SK-N-SH (cell line): ENCODE data around the gene XG.

Source experiments
- CTCF ChIP-seq: fragments of 200-600 bp; sonication (generic); IDR thresholded peaks from 2 replicates; pipeline ENCODE4 v1.6.1; 2017; ENCODE audit warnings: antibody characterized with exemption, mild to moderate bottlenecking, moderate library complexity
- EP300 ChIP-seq, 2 experiments: IDR thresholded peaks; 2 replicates each; pipeline versions ENCODE4 v1.4.0 to v1.6.1; 2012; ENCODE audit warnings: borderline replicate concordance in 1 of 2, low read depth in 1 of 2, low read length in 1 of 2
- FOSL2 ChIP-seq: IDR thresholded peaks from 2 replicates; pipeline ENCODE4 v1.4.0; 2012; ENCODE audit warnings: low read depth, mild to moderate bottlenecking, moderate library complexity, borderline replicate concordance
- MEF2A ChIP-seq: IDR thresholded peaks from 2 replicates; pipeline ENCODE4 v1.4.0; 2012; ENCODE audit warnings: low read depth, borderline replicate concordance
- MXI1 ChIP-seq: IDR thresholded peaks from 2 replicates; pipeline ENCODE4 v1.6.1; 2012; ENCODE audit warnings: mild to moderate bottlenecking, low read depth, low read length, improper control_type of control experiment
- NRF1 ChIP-seq: IDR thresholded peaks from 2 replicates; pipeline ENCODE4 v1.6.1; 2012; ENCODE audit warnings: low read depth, mild to moderate bottlenecking, low read length
- POLR2AphosphoS5 ChIP-seq: IDR thresholded peaks from 2 replicates; pipeline ENCODE4 v1.6.1; 2012; ENCODE audit warnings: low read depth, low read length
- RAD21 ChIP-seq: IDR thresholded peaks from 2 replicates; pipeline ENCODE4 v1.6.1; 2012; ENCODE audit warnings: mild to moderate bottlenecking, low read length
- RCOR1 ChIP-seq: fragments of 150-350 bp; IDR thresholded peaks from 2 replicates; pipeline ENCODE4 v1.6.1; 2017; ENCODE audit warnings: antibody characterized with exemption, low read length
- RFX5 ChIP-seq: IDR thresholded peaks from 2 replicates; pipeline ENCODE4 v1.6.1; 2012; ENCODE audit warnings: mild to moderate bottlenecking, improper control_type of control experiment, low read length
- TF ChIP-seq, protein P1 (sequence below): IDR thresholded peaks from 2 replicates; pipeline ENCODE4 v1.6.1; 2012; ENCODE audit warnings: mild to moderate bottlenecking, low read depth, low read length, moderate library complexity

DNA sequence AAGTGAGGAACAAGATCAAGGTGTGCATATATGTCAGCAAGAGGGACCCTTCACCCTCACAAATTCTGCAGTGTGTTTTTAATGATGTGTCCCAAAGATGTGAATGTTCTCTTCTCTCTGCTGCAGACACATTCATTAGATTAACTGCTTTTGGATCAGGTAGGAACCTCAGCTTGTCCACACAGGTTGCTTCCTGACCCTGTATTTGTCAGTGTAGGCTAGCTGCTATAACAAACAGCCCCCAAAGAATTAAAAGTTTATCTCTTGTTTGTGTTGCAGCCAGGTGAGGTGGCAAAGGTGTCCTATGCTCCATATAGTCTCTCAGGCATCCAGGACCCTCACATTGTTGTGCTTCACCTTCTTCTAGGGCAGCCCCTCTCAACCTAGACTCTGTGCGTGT is 17.8 kb downstream of the XG start:
- TF ChIP-seq CTCF (no peak), POLR2AphosphoS5 (no peak), MEF2A (no peak), FOSL2 (no peak), RFX5 (no peak), EP300 (IDR thresholded peaks at IDR 0.05; ENCODE audit: borderline replicate concordance in 1 of 2, low read depth in 1 of 2, low read length in 1 of 2) (no peak), MXI1 (no peak), RCOR1 (no peak), NRF1 (no peak), RAD21 (no peak)
- TF ChIP-seq, protein P1, sequence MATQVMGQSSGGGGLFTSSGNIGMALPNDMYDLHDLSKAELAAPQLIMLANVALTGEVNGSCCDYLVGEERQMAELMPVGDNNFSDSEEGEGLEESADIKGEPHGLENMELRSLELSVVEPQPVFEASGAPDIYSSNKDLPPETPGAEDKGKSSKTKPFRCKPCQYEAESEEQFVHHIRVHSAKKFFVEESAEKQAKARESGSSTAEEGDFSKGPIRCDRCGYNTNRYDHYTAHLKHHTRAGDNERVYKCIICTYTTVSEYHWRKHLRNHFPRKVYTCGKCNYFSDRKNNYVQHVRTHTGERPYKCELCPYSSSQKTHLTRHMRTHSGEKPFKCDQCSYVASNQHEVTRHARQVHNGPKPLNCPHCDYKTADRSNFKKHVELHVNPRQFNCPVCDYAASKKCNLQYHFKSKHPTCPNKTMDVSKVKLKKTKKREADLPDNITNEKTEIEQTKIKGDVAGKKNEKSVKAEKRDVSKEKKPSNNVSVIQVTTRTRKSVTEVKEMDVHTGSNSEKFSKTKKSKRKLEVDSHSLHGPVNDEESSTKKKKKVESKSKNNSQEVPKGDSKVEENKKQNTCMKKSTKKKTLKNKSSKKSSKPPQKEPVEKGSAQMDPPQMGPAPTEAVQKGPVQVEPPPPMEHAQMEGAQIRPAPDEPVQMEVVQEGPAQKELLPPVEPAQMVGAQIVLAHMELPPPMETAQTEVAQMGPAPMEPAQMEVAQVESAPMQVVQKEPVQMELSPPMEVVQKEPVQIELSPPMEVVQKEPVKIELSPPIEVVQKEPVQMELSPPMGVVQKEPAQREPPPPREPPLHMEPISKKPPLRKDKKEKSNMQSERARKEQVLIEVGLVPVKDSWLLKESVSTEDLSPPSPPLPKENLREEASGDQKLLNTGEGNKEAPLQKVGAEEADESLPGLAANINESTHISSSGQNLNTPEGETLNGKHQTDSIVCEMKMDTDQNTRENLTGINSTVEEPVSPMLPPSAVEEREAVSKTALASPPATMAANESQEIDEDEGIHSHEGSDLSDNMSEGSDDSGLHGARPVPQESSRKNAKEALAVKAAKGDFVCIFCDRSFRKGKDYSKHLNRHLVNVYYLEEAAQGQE, result no peak
